Measurements from ENCODE around the gene TMUB2.

Gene TMUB2

DNA sequence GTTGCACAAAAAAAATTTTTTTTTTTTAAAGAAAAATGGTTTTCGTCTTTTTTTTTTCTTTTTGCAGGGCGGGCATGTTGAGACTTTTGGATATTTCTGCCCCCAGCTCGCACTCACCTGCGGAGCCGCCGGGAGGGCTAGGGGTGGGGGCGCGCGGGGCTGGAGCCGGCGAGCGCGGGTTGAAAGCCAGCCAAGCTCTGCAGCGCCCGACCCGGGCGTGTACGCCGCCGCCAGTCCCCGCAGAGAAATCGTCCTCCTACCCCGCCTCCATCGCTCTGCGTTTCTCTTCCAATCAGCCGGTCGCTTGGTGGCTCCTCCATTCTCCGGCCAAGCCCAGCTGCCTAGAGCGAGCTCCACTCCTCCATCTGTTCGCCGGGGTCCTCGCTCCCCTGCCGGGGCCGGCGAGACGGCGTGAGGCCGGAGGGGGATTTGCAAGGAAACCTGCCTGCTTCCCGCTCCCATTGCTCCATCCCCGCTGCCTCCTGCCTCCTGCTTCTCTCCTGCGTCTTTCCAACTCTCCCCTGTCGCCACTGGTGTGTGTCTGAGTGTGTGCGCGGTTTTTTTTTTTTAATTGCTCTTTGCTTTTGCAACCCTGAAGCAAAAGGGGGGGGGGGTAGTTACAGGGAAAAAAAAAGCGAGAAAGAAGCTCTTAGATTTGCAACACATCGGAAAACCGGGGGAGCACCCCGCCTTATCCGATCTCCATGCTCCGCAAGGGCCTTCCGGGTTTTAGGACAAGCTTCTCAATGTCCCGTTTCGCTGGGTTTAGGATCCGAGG is 34.5 kb downstream of the TMUB2 start (continued):
- TF ChIP-seq, protein P1, sequence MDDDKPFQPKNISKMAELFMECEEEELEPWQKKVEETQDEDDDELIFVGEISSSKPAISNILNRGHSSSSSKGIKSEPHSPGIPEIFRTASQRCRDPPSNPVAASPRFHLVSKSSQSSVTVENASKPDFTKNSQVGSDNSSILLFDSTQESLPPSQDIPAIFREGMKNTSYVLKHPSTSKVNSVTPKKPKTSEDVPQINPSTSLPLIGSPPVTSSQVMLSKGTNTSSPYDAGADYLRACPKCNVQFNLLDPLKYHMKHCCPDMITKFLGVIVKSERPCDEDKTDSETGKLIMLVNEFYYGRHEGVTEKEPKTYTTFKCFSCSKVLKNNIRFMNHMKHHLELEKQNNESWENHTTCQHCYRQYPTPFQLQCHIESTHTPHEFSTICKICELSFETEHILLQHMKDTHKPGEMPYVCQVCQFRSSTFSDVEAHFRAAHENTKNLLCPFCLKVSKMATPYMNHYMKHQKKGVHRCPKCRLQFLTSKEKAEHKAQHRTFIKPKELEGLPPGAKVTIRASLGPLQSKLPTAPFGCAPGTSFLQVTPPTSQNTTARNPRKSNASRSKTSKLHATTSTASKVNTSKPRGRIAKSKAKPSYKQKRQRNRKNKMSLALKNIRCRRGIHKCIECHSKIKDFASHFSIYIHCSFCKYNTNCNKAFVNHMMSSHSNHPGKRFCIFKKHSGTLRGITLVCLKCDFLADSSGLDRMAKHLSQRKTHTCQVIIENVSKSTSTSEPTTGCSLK (tag by site-specific recombination; IDR thresholded peaks at IDR 0.05), result no peak
- no peak for TF ChIP-seq ZNF658 (tag by site-specific recombination; IDR thresholded peaks at IDR 0.05)
- no peak for TF ChIP-seq ZNF248 (tag by site-specific recombination; IDR thresholded peaks at IDR 0.05)
- no peak for TF ChIP-seq ZNF221 (tag by site-specific recombination; IDR thresholded peaks at IDR 0.05; ENCODE audit: borderline replicate concordance)
- 0 out of 2 replicates have a peak, but pooled peaks have one; percentile 81 for TF ChIP-seq ZNF837 (tag by site-specific recombination; IDR thresholded peaks at IDR 0.05)
- no peak for TF ChIP-seq GLI4 (tag by site-specific recombination; IDR thresholded peaks at IDR 0.05)
- peak; percentile 34; the same call in 1 of the 2 replicates for TF ChIP-seq EGR2 (tag by site-specific recombination; IDR thresholded peaks at IDR 0.05; ENCODE audit: low read depth)
- TF ChIP-seq ZNF324 (tag by site-specific recombination; IDR thresholded peaks at IDR 0.05), result no peak
- TF ChIP-seq FEZF1 (tag by site-specific recombination; IDR thresholded peaks at IDR 0.05), result no peak
- no peak for TF ChIP-seq ZSCAN5A (tag by site-specific recombination; IDR thresholded peaks at IDR 0.05)
- TF ChIP-seq ZNF621 (tag by site-specific recombination; IDR thresholded peaks at IDR 0.05), result no peak
- no peak for TF ChIP-seq PRDM4 (tag by site-specific recombination; IDR thresholded peaks at IDR 0.05)
- TF ChIP-seq, protein P2, sequence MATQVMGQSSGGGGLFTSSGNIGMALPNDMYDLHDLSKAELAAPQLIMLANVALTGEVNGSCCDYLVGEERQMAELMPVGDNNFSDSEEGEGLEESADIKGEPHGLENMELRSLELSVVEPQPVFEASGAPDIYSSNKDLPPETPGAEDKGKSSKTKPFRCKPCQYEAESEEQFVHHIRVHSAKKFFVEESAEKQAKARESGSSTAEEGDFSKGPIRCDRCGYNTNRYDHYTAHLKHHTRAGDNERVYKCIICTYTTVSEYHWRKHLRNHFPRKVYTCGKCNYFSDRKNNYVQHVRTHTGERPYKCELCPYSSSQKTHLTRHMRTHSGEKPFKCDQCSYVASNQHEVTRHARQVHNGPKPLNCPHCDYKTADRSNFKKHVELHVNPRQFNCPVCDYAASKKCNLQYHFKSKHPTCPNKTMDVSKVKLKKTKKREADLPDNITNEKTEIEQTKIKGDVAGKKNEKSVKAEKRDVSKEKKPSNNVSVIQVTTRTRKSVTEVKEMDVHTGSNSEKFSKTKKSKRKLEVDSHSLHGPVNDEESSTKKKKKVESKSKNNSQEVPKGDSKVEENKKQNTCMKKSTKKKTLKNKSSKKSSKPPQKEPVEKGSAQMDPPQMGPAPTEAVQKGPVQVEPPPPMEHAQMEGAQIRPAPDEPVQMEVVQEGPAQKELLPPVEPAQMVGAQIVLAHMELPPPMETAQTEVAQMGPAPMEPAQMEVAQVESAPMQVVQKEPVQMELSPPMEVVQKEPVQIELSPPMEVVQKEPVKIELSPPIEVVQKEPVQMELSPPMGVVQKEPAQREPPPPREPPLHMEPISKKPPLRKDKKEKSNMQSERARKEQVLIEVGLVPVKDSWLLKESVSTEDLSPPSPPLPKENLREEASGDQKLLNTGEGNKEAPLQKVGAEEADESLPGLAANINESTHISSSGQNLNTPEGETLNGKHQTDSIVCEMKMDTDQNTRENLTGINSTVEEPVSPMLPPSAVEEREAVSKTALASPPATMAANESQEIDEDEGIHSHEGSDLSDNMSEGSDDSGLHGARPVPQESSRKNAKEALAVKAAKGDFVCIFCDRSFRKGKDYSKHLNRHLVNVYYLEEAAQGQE (tag by site-specific recombination; IDR thresholded peaks at IDR 0.05), result no peak
- TF ChIP-seq ZIC2 (tag by site-specific recombination; IDR thresholded peaks at IDR 0.05), result peak; percentile 83
- TF ChIP-seq ZFP69B (tag by site-specific recombination; IDR thresholded peaks at IDR 0.05), result peak; percentile 27; the same call in 1 of the 2 replicates
- TF ChIP-seq, protein P3, sequence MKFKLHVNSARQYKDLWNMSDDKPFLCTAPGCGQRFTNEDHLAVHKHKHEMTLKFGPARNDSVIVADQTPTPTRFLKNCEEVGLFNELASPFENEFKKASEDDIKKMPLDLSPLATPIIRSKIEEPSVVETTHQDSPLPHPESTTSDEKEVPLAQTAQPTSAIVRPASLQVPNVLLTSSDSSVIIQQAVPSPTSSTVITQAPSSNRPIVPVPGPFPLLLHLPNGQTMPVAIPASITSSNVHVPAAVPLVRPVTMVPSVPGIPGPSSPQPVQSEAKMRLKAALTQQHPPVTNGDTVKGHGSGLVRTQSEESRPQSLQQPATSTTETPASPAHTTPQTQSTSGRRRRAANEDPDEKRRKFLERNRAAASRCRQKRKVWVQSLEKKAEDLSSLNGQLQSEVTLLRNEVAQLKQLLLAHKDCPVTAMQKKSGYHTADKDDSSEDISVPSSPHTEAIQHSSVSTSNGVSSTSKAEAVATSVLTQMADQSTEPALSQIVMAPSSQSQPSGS (tag by site-specific recombination; IDR thresholded peaks at IDR 0.05; ENCODE audit: low read depth), result no peak
- no peak for TF ChIP-seq ZNF174 (tag by site-specific recombination; IDR thresholded peaks at IDR 0.05)
- no peak for TF ChIP-seq ZNF302 (tag by site-specific recombination; IDR thresholded peaks at IDR 0.05; ENCODE audit: low read depth)
- no peak for TF ChIP-seq ZNF645 (tag by site-specific recombination; IDR thresholded peaks at IDR 0.05)
- TF ChIP-seq ZNF354C (tag by site-specific recombination; IDR thresholded peaks at IDR 0.05; ENCODE audit: borderline replicate concordance, low read depth), result no peak
- no peak for TF ChIP-seq ZXDB (tag by site-specific recombination; IDR thresholded peaks at IDR 0.05)
- TF ChIP-seq ZNF777 (tag by site-specific recombination; IDR thresholded peaks at IDR 0.05; ENCODE audit: borderline replicate concordance), result no peak
- TF ChIP-seq ZNF626 (tag by site-specific recombination; IDR thresholded peaks at IDR 0.05), result no peak
- TF ChIP-seq ZNF791 (tag by site-specific recombination; IDR thresholded peaks at IDR 0.05), result no peak

All from HEK293 (cell line).